Right cardiac atrium (tissue), 5 donors: ENCODE results near the gene TAF1D. TPM values are rescaled to one million over a fixed set of nuclear protein-coding genes. Genes with fewer than 3 reads are reported as not detected.
A peak's percentile ranks its signal among the peaks of the same experiment; 100 is the strongest.
"Not testable (repeated sequence)": the region's sequence is repeated elsewhere in the genome, so short reads cannot be mapped to it uniquely, and the experiment has no call there.

Experiments
- ATAC-seq, 2 donors: fragments of 200-7000 bp; cut with Tn5 transposase; one replicate each; pipeline versions ENCODE4 v1.8.0 to v1.9.1; 2020; ENCODE audit warnings: moderate library complexity in 2 of 2, mild to moderate bottlenecking in 1 of 2
- DNase-seq, 3 donors: peaks; one replicate each; pipeline ENCODE4 v3.0.0-alpha.2; 2020
- H3K27ac ChIP-seq: one replicate; pipeline ENCODE4 v1.5.1; 2013; ENCODE audit warnings: mild to moderate bottlenecking, low read length, control low read depth, moderate library complexity
- H3K27me3 ChIP-seq: one replicate; pipeline ENCODE4 v1.6.1; 2013; ENCODE audit not compliant: control insufficient read depth, insufficient read depth
- H3K4me1 ChIP-seq: one replicate; pipeline ENCODE4 v1.6.1; 2013; ENCODE audit warnings: low read length; ENCODE audit not compliant: control insufficient read depth, insufficient read depth
- H3K4me3 ChIP-seq: one replicate; pipeline ENCODE4 v1.5.1; 2013; ENCODE audit warnings: low read length, control low read depth
- H3K9me3 ChIP-seq: one replicate; pipeline ENCODE4 v1.6.1; 2013; ENCODE audit warnings: low read length; ENCODE audit not compliant: control insufficient read depth
- WGBS: extraction: QIAGEN DNeasy Blood & Tissue Kit; methylation state at CpG from one replicate; pipeline ENCODE4 v1.1.7; 2013; 5-methylcytosine and 5-hydroxymethylcytosine counted together
- intact Hi-C, 4 donors: fragments of 100-400 bp; cut with DNase I; formaldehyde crosslinking; loops; one replicate each; pipeline versions ENCODE4 v1.11.0 to v1.14.0; 2022 to 2023
- long read RNA-seq, 4 donors: library from polyadenylated mRNA; unstranded; transcript quantifications; one replicate each; pipeline ENCODE4 v2.0.0, GENCODE V29; 2020 to 2021
- polyA plus RNA-seq: library from polyadenylated mRNA; stranded (reverse); fragments of 200-250 nt; gene quantifications from one replicate; pipeline ENCODE4 v1.2.3, GENCODE V29; 2013
- total RNA-seq, 4 donors: library from RNA; stranded (reverse); fragmentation: NEBNext Ultra II Directional; extraction: Animal tissue kit (Norgen Biotek cat#: 25700); gene quantifications; one replicate each; pipeline ENCODE4 v1.2.1, GENCODE V29; 2021
- donor health status: healthy with polysubstance abuse.
- donor health status: DM: no; HTN: yes; CAD: no.
- donor health status: DM: no; HTN: no; CAD: no.
- donor health status: DM: no; HTN: yes; CAD: no; lungs with severe emphysema.
- donor health status: DM: yes; HTN: yes; CAD: no.

TAF1D gene
- total RNA-seq (10 to 100 TPM; 36.3 to 52.1 (median 38.6) TPM), polyA plus RNA-seq (36.2 TPM)
- long read RNA-seq, donor 1, partial matches to known transcripts: 1 of 5 reads
- long read RNA-seq, donor 1, other reads (novel, unspliced or antisense): 3 of 5 reads
- long read RNA-seq, donor 2, partial matches to known transcripts: 1 of 3 reads
- long read RNA-seq, donor 2, other reads (novel, unspliced or antisense): 1 of 3 reads
- long read RNA-seq, donor 3, partial matches to known transcripts: 2 of 19 reads
- long read RNA-seq, donor 3, other reads (novel, unspliced or antisense): 12 of 19 reads
- long read RNA-seq, donor 4, partial matches to known transcripts: 0 of 4 reads
- long read RNA-seq, donor 4, other reads (novel, unspliced or antisense): 2 of 4 reads

- Histone ChIP-seq H3K9me3 (no peaks in the 10 kb centered on the region), H3K4me3 (peak within 1 kb of the TSS; percentile 65), H3K4me1 (peaks cover 9% of the 10 kb centered on the region), H3K27me3 (no peaks in the 10 kb centered on the region), H3K27ac (peak within 1 kb of the TSS; percentile 93)
- under 1% methylated on average over 65 of the region's 65 CpGs for WGBS
- ATAC-seq: peak; percentile 98
- peak; percentile 98 to 99 (median 98) for DNase-seq
- intact Hi-C loops: loop anchor here in 1 of 4 donors (2.0 kb wide), 1 partner anchor 44 kb away; the partner anchor contains the start of gene MED17
Observed at GRCh38 chr11:93741094-93741881, at the start of gene TAF1D, which contains the start of gene C11orf54. TSS of gene TAF1D (minus strand) at chr11:93741495. CDS start at chr11:93739304, 2,191 bp downstream. TSS of gene C11orf54 (plus strand) at chr11:93741672. CDS start at chr11:93747394, 5,722 bp downstream.

GRCh38 chr11:93784935-93785360 is 43.7 kb upstream of the TAF1D start:
- intact Hi-C loops: loop anchor here in 1 of 4 donors (2.0 kb wide), 1 partner anchor 44 kb away; the partner anchor contains the start of genes C11orf54 and TAF1D
- DNase-seq (no peak), ATAC-seq (no peak)
- no peaks in the 10 kb centered on the region for H3K27me3 ChIP-seq
- H3K9me3 ChIP-seq: no peaks in the 10 kb centered on the region
- under 1% methylated on average over 13 of the region's 13 CpGs for WGBS
- peak overlapping the region; percentile 92 for H3K27ac ChIP-seq
- H3K4me3 ChIP-seq: peak overlapping the region; percentile 68
- H3K4me1 ChIP-seq: peaks cover 2% of the 10 kb centered on the region

GRCh38 chr11:93784145-93784934 is 43.0 kb upstream of the TAF1D start, which contains the start of gene MED17:
TSS of gene MED17 (plus strand) at chr11:93784282. CDS start at chr11:93784514, 232 bp downstream.
- intact Hi-C loops: loop anchor here in 1 of 4 donors (2.0 kb wide), 1 partner anchor 44 kb away; the partner anchor contains the start of genes C11orf54 and TAF1D
- peak; percentile 94 to 96 (median 95) for DNase-seq
- Histone ChIP-seq H3K9me3 (no peaks in the 10 kb centered on the region), H3K27ac (peak within 1 kb of the TSS; percentile 92), H3K27me3 (no peaks in the 10 kb centered on the region), H3K4me1 (peaks cover 2% of the 10 kb centered on the region), H3K4me3 (peak within 1 kb of the TSS; percentile 68)
- ATAC-seq: peak; percentile 100
- WGBS: under 1% methylated on average over 72 of the region's 72 CpGs

GRCh38 chr11:93783765-93784144 is 42.5 kb upstream of the TAF1D start:
- Histone ChIP-seq H3K4me1 (peaks cover 2% of the 10 kb centered on the region), H3K4me3 (peak overlapping the region; percentile 68), H3K9me3 (no peaks in the 10 kb centered on the region), H3K27ac (peak overlapping the region; percentile 6), H3K27me3 (no peaks in the 10 kb centered on the region)
- under 1% methylated on average over 10 of the region's 10 CpGs for WGBS
- DNase-seq (peak in 1 of 3 donors; percentile 24), ATAC-seq (peak; percentile 50 to 69)
- intact Hi-C loops: loop anchor here in 1 of 4 donors (2.0 kb wide), 1 partner anchor 43 kb away; the partner anchor contains the start of genes C11orf54 and TAF1D

- WGBS: 52% methylated on average over 7 of the region's 7 CpGs
- intact Hi-C loops: no loop called here
- H3K9me3 ChIP-seq: no peaks in the 10 kb centered on the region
Observed at GRCh38 chr11:93783362-93783761, 42.1 kb upstream of the TAF1D start.

GRCh38 chr11:93775289-93775688 is 34.0 kb upstream of the TAF1D start:
- Histone ChIP-seq H3K27me3 (no peaks in the 10 kb centered on the region), H3K4me3 (no peak overlapping the region), H3K9me3 (no peaks in the 10 kb centered on the region), H3K27ac (no peak overlapping the region), H3K4me1 (no peaks in the 10 kb centered on the region)
- intact Hi-C loops: no loop called here
- WGBS: 48% methylated on average over 2 of the region's 2 CpGs
- DNase-seq (no peak), ATAC-seq (no peak)

More at GRCh38 chr11:93783362-93783761, 42.1 kb upstream of the TAF1D start:
- no peak for ATAC-seq
- no peaks in the 10 kb centered on the region for H3K27me3 ChIP-seq
- peaks cover 2% of the 10 kb centered on the region for H3K4me1 ChIP-seq
- H3K27ac ChIP-seq: no peak overlapping the region
- peak overlapping the region; percentile 68 for H3K4me3 ChIP-seq
- no peak for DNase-seq

- 63% methylated on average over 3 of the region's 3 CpGs for WGBS
- H3K27ac ChIP-seq, intact Hi-C loops: not testable (repeated sequence)
Observed at GRCh38 chr11:93774560-93774959, 33.3 kb upstream of the TAF1D start.

GRCh38 chr11:93773601-93774200 is 32.4 kb upstream of the TAF1D start:
- Histone ChIP-seq H3K9me3 (no peaks in the 10 kb centered on the region), H3K27ac (no peak overlapping the region), H3K4me1 (no peaks in the 10 kb centered on the region), H3K27me3 (no peaks in the 10 kb centered on the region), H3K4me3 (no peak overlapping the region)
- intact Hi-C loops: no loop called here
- DNase-seq (no peak), ATAC-seq (peak; percentile 31 to 38)
- WGBS: 89% methylated on average over 10 of the region's 10 CpGs

More at GRCh38 chr11:93774560-93774959, 33.3 kb upstream of the TAF1D start:
- H3K9me3 ChIP-seq, H3K27me3 ChIP-seq, H3K4me3 ChIP-seq, DNase-seq, H3K4me1 ChIP-seq: not testable (repeated sequence)
- ATAC-seq: peak in 1 of 2 donors; percentile 60

- DNase-seq (no peak), ATAC-seq (no peak)
- intact Hi-C loops: no loop called here
- Histone ChIP-seq H3K27me3 (no peaks in the 10 kb centered on the region), H3K9me3 (no peaks in the 10 kb centered on the region), H3K4me1 (no peaks in the 10 kb centered on the region), H3K27ac (no peak overlapping the region), H3K4me3 (no peak overlapping the region)
- WGBS: 100% methylated on average over 3 of the region's 3 CpGs
Observed at GRCh38 chr11:93773045-93773477, 31.8 kb upstream of the TAF1D start.

- Histone ChIP-seq H3K9me3 (no peaks in the 10 kb centered on the region), H3K27me3 (no peaks in the 10 kb centered on the region), H3K4me3 (no peak overlapping the region), H3K4me1 (no peaks in the 10 kb centered on the region), H3K27ac (no peak overlapping the region)
- no peak for DNase-seq
- intact Hi-C loops: no loop called here
- WGBS: 98% methylated on average over 4 of the region's 4 CpGs
- ATAC-seq: no peak
Observed at GRCh38 chr11:93772123-93772522, 30.8 kb upstream of the TAF1D start.
